K562 (cell line): Measurements from ENCODE around the gene CNTN6.

Experiments used
- BHLHE40 ChIP-seq: IDR thresholded peaks from 2 replicates; pipeline ENCODE4 v1.6.1; 2011; ENCODE audit warnings: low read length, improper control_type of control experiment
- FOXA3 ChIP-seq, 2 experiments: fragments of 450-650 bp in 1 of 2; sonication (generic) in 1 of 2; formaldehyde crosslinking; IDR thresholded peaks in 1 of 2; conservative IDR thresholded peaks in 1 of 2; 2 replicates each; pipeline versions ENCODE4 v1.4.0 to v1.8.0; 2020 to 2022; ENCODE audit warnings: mild to moderate bottlenecking in 2 of 2, missing genetic modification reagents in 1 of 2
- TAF7 ChIP-seq: fragments of 450-650 bp; IDR thresholded peaks from 2 replicates; pipeline ENCODE4 v1.6.1; 2016; ENCODE audit warnings: missing genetic modification characterization, missing compliant biosample characterization

- TF ChIP-seq BHLHE40, result no peak
- no peak for TF ChIP-seq FOXA3 (CRISPR knock-in tag; conservative IDR thresholded peaks at IDR 0.05 in 1 of 2, IDR thresholded peaks at IDR 0.05 in 1 of 2)
- TF ChIP-seq TAF7 (tag), result no peak
These were observed 35.4 kb upstream of the CNTN6 start for GRCh38 chr3:1057436-1057835.
